GM19395 (cell line): ENCODE measurements around the gene AGPAT3.

Experiments used
- ATAC-seq: cut with Tn5 transposase; IDR thresholded peaks from one replicate; pipeline ENCODE4 v1.9.1; 2021; ENCODE audit warnings: mild to moderate bottlenecking, moderate library complexity; ENCODE audit not compliant: unreplicated experiment

The AGPAT3 gene

GRCh38 chr21:43921571-43921978 is 56.6 kb downstream of the AGPAT3 start:
- ATAC-seq: no peak

GRCh38 chr21:43921979-43922945 is 57.2 kb downstream of the AGPAT3 start:
- ATAC-seq: no peak

- no peak for ATAC-seq
These were observed 57.9 kb downstream of the AGPAT3 start for GRCh38 chr21:43922949-43923348.

DNA sequence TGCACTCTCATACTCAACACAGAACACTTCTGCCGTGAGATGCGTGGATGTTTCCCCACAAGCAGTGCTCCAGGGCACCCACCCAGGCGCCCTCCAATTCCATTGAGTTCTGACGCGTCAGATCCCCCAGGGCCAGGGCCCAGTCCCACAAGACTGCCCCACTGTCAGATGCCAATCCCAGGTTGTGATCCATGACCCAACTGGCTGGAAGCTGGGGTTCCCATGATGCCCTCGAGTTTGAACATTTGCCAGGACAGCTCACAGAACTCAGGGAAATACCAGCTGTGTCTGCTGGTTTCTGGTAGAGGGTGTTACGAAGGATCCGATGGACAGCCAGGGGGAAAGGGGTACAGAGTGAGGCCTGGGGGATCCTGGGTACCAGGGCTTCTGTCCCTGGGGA is 58.4 kb downstream of the AGPAT3 start:
- no peak for ATAC-seq

- ATAC-seq: no peak
These were observed 59.5 kb downstream of the AGPAT3 start for GRCh38 chr21:43924421-43925095.

- no peak for ATAC-seq
These were observed 60.1 kb downstream of the AGPAT3 start for GRCh38 chr21:43925096-43925481.

DNA sequence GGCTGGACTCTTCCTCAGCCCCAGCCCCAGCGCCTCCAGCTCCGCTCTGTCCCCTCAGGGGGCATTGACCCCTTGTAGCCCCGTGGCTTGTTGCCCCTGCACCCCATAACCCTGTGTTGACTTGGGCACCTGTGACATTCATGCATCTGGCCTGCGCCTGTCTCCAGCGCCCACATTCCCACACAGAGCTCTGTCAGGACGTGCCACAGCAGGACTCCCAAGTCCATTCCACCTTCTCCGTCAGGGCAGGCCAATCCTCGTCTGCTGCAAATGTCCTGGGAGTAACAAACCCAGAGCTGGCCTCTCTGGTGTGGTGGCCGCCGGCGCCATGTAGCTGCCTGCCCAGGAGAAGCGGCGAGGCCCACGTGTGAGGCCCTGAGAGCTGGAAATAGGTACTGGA is 60.6 kb downstream of the AGPAT3 start:
- no peak for ATAC-seq

DNA sequence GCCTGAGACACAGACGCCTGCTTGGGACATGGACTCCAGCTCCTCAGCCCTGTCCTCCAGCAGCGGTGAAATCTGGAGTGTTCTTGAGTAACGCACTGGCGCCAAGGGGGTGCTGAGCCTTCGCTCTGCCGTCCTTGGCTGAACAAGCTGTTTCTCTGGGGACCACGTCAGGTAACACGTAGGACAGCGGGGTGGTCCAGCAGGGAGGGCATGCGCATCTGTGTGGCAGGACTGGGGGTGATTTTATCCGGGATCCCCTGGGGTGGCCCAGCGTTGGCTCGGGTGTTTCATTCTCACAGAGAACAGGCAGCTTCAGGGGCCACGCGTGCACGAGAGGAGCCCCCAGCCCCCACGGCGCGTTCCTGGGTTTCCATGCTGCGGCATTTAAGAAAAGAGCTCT is 61.2 kb downstream of the AGPAT3 start:
- no peak for ATAC-seq

- ATAC-seq: no peak
These were observed 62.7 kb downstream of the AGPAT3 start for GRCh38 chr21:43927591-43928221.

- no peak for ATAC-seq
These were observed 63.5 kb downstream of the AGPAT3 start for GRCh38 chr21:43928222-43929125.

DNA sequence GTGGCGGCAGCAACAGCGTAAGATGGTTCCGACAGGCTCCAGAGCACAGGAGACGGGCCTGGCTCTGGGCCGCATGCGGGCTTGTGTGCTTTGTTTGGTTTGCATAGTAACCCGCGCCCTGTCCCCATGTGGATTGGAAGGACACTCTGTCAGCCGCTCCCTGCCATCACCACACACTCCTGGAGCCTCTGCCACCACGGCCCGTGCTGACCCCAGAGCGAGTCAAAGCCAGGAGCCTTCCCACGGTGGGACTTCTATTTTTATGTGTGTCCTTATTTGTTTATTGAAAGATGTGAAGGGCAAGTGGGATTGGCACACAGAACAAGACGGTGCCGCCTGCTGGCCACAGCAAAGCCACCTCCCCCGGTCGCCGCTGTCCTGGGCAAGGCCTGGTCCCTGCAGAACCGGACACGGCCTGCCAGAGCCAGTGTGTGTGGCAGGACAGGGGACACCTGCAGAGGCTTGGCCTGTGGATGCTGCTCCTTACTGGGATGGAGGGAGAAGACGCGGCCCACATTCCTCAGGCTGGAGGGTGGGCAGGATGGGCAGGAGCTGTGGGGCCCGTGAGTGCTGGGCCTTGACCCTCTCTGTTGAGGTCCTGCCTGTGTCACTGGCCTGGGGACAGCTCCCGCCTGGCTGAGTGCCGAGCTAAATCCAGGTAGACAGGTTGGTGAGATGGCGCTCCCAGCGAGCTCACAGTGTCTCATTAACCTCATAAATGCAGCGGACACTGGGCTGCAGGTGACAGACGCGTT is 64.4 kb downstream of the AGPAT3 start:
- no peak for ATAC-seq

GRCh38 chr21:43930074-43930847 is 65.2 kb downstream of the AGPAT3 start:
- no peak for ATAC-seq

DNA sequence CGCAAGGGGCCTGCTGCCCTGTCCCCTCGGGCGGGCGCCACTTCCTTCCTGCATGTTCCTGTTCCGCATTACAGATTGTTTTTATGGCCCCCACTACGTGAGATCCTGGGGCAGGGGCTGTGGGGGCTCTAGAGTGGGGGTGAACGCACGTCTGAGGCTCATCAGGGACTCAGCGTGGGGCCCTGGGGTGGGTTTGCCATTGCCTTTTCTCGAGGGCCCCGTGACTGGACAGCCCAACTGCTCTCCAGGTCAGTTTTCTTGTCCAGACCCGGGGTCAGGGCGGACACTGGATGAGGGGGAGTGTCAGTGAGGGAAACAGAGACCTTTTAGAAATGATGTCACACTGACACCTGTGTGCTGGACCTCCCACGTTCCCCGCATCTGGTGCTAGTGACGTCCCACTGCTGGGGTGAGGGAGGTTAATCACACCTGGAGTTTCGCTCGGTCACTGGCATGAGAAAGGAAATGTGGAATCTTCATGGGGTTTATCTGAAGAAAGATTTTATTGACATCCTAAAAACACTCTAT is 65.9 kb downstream of the AGPAT3 start:
- no peak for ATAC-seq

GRCh38 chr21:43931489-43931888 is 66.5 kb downstream of the AGPAT3 start:
- ATAC-seq: no peak

- no peak for ATAC-seq
These were observed 67.0 kb downstream of the AGPAT3 start for GRCh38 chr21:43932005-43932404.

DNA sequence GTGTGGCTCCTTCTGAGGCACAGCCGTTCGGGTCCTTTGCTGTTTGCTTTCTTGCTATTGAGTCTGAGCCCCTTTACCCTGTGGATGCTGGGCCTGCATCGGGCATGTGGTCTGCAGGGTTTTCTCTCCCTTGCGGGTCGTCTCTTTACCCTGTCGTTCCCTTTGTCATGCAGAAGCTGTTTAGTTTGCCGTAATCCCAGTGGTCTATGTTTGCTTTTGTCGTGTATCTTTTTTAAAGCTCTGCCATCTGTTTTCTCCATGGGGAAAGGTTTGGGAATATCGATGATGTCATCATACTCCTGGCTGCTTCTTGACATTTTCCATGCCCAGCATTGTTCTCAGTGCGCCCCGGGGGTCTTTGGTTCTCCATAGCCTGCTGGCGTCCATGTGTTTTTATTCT is 68.2 kb downstream of the AGPAT3 start:
- no peak for ATAC-seq

GRCh38 chr21:43933680-43934079 is 68.7 kb downstream of the AGPAT3 start:
- ATAC-seq: no peak

DNA sequence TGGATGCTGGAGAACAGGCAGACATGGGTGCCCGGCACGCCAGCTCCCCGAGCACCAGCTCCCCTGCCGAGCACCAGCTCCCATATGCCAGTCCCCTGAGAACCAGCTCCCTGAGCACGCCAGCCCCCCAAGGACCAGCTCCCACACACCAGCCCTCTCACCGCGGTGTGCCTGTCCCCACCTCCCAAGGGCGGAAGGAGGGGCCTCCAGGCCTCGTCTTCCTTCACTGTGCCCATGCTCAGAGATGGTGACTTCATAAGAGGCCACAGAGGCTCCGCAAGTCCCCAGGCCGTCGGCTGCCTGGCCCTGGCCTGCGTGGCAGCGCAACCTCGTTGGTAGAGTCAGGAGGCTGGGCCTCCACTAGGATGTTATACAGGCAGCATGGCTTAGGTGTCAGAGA is 69.1 kb downstream of the AGPAT3 start:
- ATAC-seq: no peak
